ENCODE data around the gene LRIG3.

The LRIG3 gene

DNA sequence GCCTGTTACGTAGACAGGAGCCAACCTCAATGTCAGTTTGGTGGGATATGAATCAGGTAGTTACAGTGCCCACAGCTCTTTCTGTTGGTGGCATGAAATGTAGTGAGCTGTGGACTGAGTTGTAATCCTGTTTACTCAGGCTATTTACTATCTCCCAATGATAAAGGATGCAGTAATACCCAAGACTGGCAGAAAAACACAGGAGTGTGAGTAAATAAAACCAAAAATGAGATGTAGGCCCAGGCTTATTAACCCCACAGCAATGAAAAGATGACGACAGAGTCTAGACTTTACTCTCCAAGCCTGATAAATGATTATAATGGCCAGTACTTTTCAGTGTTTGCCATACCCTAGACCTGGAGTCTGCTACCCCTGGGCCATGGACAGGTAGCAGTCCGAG is 22.8 kb upstream of the LRIG3 start:
- TF ChIP-seq, protein P1, sequence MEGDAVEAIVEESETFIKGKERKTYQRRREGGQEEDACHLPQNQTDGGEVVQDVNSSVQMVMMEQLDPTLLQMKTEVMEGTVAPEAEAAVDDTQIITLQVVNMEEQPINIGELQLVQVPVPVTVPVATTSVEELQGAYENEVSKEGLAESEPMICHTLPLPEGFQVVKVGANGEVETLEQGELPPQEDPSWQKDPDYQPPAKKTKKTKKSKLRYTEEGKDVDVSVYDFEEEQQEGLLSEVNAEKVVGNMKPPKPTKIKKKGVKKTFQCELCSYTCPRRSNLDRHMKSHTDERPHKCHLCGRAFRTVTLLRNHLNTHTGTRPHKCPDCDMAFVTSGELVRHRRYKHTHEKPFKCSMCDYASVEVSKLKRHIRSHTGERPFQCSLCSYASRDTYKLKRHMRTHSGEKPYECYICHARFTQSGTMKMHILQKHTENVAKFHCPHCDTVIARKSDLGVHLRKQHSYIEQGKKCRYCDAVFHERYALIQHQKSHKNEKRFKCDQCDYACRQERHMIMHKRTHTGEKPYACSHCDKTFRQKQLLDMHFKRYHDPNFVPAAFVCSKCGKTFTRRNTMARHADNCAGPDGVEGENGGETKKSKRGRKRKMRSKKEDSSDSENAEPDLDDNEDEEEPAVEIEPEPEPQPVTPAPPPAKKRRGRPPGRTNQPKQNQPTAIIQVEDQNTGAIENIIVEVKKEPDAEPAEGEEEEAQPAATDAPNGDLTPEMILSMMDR (IDR thresholded peaks at IDR 0.05; ENCODE audit: borderline replicate concordance, insufficient read depth, low read depth, low read length), result no peak

GRCh38 chr12:58942345-58942744 is 22.0 kb upstream of the LRIG3 start:
- H3K4me3 ChIP-seq (ENCODE audit: low read depth, low read length), result no peak overlapping the region
- TF ChIP-seq, protein P1 (IDR thresholded peaks at IDR 0.05; ENCODE audit: borderline replicate concordance, insufficient read depth, low read depth, low read length), result no peak

More for the DNA sequence above, 22.8 kb upstream of the LRIG3 start:
- H3K4me3 ChIP-seq (ENCODE audit: low read depth, low read length), result no peak overlapping the region

DNA sequence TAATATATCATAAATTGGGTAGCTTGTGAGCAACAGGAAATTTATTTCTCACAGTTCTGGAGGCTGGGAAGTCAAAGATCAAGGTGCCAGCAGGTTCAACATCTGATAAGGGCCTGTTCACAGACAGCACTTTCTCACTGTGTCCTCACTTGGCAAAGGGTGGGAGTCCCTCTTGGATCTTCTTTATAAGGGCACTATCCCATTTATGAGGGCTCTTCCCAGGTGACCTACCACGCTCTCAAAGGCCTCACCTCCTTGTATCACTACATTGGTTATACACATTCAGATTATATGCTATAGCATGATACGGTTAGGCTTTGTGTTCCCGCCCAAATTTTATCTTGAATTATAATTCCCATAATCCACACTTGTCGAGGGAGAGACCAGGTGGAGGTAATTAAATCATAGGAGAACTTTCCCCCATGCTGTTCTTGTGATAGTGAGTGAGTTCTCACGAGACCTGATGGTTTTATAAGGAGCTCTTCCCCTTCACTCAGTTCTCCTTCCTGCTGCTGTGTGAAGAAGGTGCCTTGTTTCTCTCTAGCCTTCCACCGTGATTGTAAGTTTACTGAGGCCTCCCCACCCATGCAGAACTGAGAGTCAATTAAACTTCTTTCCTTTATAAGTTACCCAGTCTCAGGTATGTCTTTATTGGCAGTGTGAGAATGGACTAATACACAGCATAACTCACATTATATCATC is 19.2 kb upstream of the LRIG3 start:
- TF ChIP-seq, protein P1 (IDR thresholded peaks at IDR 0.05; ENCODE audit: borderline replicate concordance, insufficient read depth, low read depth, low read length), result no peak
- H3K4me3 ChIP-seq (ENCODE audit: low read depth, low read length), result no peak overlapping the region

GRCh38 chr12:58938440-58938839 is 18.1 kb upstream of the LRIG3 start:
- TF ChIP-seq, protein P1 (IDR thresholded peaks at IDR 0.05; ENCODE audit: borderline replicate concordance, insufficient read depth, low read depth, low read length), result no peak
- no peak overlapping the region for H3K4me3 ChIP-seq (ENCODE audit: low read depth, low read length)

- TF ChIP-seq, protein P1 (IDR thresholded peaks at IDR 0.05; ENCODE audit: borderline replicate concordance, insufficient read depth, low read depth, low read length), result no peak
- H3K4me3 ChIP-seq (ENCODE audit: low read depth, low read length), result no peak overlapping the region
Measured at GRCh38 chr12:58934528-58934927, 14.2 kb upstream of the LRIG3 start.

DNA sequence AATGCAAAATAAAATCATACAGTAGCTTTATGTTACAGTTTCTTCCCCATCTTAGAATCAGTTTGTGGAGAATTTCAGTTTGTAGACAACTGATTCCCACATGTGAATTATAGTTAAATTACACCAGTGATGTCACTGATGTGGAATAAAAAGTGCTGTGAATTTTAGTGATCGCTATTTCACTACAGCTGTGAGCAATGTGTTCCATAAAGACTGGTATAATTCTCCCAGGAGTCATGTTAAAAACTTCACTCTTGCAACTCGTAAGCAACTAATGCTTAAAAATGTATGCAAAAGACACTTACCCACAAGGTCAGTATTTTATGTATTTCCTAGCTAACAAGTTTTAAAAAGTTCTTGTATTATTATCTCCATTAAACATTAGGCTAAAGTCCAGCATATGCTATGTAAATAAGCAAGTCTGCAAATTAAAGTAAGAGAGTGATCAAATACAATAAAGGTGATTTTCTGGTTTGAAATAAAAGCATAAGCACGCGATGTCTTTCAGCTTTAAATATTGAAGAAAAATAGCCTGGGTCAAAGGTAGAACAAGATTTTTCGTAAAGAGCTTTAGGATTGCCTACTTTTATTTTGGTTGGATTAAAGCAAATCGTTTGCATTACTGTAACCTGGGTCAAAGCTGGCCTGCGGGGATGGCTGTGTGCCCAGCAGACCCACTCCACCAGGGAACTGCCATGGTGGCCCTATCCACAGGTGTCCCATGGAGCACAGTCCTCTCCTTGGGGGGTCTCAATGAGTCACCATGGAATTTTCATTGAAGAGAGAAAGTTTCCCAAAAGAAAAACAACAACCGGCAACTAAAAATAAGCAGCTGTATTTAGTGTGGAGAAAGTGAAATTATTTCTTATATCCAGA is 12.7 kb upstream of the LRIG3 start:
- TF ChIP-seq, protein P1 (IDR thresholded peaks at IDR 0.05; ENCODE audit: borderline replicate concordance, insufficient read depth, low read depth, low read length), result no peak
- H3K4me3 ChIP-seq (ENCODE audit: low read depth, low read length), result no peak overlapping the region

Data from GM12875 (cell line).